Ecto neural progenitor cell (in vitro differentiated cells): ENCODE data around the gene CPNE4.

Experiments
- DNase-seq: peaks from one replicate; pipeline ENCODE4 v3.0.0-alpha.2; 2018; ENCODE audit warnings: low spot score

CPNE4 gene

DNA sequence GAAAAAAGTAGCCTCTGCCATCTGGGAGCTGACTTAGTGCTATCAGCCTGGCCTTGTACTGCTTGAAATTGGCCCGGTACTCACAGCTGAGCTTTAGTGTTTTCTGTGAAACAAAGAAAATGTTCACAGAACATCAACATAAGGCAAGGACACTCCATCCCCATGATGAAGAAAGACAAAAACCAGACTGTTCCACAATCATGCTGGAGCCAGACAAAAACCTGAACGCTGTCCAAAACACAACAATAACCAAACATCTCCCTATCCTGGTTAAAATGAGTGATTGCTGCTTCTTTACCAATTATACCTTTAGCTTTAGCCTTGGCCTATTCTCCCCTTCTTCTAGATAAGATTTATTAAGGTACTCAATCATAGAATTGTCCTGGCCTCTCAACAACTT, 153.9 kb downstream of the CPNE4 start:
- DNase-seq: no peak

GRCh38 chr3:131868203-131868602, 166.6 kb downstream of the CPNE4 start:
- DNase-seq: no peak

DNA sequence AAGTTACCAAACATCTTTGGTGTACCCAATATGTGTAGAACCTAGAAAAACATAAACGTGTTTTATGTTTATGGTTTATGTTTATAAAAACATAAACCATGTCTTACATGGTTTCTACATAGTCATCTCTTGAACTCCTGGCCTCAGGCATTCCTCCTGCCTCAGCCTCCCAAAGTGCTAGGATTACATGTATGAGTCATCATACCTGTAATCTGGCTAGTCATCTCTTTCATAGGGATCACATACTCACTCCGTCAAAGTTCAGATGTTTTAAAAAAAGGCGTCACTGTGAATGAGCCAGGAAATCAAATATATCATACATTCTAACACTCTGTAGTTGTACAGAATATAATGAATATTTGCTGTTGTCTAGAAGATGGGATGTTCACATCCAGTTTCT, 178.6 kb downstream of the CPNE4 start:
- DNase-seq: no peak

GRCh38 chr3:131850223-131850622, 184.6 kb downstream of the CPNE4 start:
- DNase-seq: no peak

- no peak for DNase-seq
Measured at GRCh38 chr3:131849616-131850015, 185.2 kb downstream of the CPNE4 start.

DNA sequence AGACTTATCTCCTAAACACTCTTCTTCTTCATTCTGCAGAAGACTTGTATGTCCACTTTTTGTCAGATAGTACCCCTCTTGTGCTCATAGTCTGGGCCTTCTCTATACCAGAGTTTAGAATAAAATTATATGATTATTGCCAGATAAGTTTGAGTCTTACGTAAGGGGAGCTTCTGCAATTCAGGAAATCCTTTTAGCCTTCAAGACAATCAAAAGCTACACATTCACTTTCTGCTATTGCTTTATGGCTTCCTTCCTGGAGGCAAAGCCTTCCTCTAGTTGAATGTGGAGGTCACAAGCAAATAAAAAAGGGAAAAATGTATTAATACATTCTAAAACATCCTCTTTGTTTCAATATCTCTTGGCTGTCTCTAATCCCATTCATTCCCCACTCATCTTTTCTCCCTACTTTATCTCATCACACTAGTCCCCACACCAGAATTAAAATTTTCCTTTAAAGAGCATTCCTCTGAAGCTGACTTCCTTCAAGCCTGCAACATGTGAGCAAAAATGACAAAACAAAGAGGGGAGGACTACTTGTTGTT, 186.8 kb downstream of the CPNE4 start:
- no peak for DNase-seq

DNA sequence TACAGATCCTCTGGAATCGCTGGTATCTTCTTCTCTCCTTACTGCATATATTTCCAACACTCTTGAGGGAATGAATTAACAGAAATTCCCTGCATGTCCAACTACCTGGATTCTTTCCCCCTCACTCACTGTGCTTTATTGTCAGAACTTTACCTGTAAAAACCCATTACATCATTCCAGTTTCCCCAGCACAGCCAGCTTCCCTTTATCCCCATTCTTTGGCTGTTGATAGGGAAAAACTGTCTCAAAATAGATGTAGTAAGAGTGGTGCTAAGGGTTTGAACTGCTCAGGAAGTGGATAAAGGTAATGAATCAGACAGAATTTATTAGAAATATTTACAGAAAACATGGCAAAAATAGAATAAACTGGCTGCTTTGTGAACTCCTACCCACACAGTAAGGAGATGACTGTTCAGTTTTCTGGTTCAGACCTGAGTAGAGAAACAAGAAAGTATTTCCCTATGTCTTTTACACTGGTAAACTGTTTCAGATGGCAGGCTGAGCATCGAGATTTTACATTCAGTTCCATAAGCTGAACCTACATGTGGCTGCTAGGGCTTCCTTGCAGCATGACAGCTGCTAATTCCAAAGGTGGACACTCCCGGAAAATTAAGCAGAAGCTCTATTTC, 188.4 kb downstream of the CPNE4 start:
- DNase-seq: no peak

- no peak for DNase-seq
Measured at GRCh38 chr3:131843174-131843573, 191.6 kb downstream of the CPNE4 start.

DNA sequence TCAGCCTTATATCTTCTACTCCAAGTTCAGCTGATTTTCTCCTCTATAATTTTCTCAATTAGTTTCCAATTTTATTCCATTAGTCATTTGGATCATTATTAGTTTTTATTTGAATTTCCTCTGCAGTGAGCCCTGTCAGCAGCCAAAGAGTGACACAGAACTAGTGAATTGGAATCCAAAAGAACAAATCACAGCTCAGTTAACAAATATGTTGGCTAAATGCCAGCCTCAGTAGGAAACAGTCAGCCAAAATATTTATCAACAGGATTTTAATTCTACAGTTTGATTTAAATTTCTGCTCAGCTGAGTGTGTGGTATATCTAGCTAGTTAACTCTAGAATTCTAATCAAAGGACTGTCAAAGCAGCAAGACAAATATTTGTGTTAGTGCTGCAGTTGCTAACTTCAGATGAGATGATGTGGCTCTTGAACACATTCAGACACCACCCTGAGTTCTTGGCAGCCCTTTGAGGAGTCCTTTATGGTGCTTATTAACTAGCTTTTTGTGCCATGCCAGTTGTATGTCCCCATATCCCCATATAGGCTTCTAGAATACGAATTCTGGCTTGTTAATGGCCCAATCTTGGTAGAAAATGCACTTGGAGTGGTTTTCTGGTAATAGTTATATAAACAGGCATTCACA, 194.5 kb downstream of the CPNE4 start:
- no peak for DNase-seq

GRCh38 chr3:131835906-131836305, 198.9 kb downstream of the CPNE4 start:
- DNase-seq: no peak

DNA sequence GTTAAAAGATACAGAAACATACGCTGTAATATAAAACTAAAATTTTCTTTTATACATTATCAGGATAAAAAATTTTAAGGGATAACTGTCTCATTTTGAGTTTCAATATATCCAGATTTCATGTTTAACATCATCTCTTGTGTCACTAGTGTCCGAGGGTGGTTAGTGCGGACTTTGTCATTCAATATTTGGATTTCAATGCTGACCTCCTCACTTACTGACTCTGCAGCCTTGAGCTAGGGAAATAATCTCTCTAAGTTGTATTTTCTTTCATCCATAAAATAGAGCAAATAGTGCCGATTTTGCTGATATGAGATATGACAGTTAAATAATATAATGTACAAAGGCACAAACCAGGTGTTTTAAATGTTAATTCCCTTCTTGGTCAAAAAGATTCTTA, 203.2 kb downstream of the CPNE4 start:
- no peak for DNase-seq

DNA sequence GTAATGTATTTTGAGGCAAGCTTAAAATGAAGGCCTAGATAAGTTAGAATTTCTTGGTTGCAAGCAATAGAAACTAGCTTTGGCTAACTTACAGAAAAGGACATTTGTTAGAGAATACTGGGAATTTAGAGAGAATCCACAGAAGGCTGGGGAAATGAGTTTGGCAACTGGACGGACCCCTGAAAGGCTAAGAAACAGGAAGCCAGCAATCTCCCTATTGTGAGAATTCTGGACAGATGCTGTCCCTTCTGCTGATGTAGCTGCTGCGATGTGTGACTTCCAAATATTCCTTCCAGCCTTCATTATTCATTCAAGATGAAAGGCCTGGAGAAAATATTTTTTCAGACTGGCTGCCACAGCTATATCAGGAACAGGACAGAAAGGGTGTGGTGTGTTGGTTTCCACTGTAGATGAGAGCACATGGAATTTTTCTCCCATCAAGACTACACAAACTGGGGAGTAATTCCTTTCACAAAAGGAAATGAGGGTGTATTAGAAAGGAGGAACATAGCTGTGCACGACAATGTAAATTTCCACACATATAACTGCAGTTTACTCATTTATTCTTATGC, 213.5 kb downstream of the CPNE4 start:
- DNase-seq: no peak

DNA sequence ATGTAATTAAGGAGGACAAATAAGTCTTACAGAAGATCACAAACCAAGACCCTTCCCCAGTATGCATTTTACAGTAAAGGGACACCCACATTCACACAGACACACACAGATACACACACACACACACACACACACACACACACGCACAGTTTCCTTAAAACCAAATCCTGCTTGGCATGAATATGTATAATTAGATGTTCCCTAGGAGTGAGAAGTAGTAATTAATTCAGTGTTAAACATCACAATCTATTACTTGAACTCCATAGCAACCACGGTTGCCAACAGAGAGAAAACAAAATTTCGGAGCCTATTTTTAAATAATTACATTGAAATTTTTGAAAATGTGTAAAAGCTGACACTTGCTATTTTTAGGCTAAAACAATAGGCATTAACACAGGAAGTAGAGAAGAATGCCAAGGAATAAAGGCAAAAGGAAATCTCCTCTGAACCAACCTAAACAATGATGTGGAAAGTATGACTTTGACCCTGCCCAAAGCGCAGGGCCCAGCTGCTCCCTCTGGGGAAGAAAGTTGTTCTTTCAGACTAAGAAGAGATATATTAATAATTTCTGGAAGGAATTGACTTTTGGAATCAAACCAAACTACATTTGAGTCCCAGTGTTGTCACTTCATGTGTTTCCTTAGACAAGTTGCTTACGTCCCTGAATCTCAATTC, 215.3 kb downstream of the CPNE4 start:
- DNase-seq: no peak

GRCh38 chr3:131812433-131812832, 222.4 kb downstream of the CPNE4 start:
- no peak for DNase-seq

- no peak for DNase-seq
Measured at GRCh38 chr3:131811481-131811880, 223.3 kb downstream of the CPNE4 start.

DNA sequence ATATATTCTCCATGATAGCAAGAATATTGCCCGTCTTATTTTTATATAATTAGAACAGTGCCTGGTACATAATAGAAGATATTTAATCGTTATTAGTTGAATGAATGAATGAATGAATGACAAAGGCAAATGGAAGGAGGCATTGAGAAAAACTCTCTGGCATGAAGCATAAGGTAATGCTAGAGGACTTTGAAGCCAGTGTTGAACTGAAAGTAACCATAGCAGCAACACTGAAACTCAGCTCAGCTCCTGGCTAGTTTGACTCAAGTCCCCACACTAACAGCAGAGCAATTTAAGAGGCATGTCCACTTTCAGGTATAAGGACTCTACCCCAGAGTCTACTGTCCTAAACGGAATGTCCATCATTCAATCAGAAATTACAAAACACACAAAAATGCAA, 227.0 kb downstream of the CPNE4 start:
- DNase-seq: no peak

DNA sequence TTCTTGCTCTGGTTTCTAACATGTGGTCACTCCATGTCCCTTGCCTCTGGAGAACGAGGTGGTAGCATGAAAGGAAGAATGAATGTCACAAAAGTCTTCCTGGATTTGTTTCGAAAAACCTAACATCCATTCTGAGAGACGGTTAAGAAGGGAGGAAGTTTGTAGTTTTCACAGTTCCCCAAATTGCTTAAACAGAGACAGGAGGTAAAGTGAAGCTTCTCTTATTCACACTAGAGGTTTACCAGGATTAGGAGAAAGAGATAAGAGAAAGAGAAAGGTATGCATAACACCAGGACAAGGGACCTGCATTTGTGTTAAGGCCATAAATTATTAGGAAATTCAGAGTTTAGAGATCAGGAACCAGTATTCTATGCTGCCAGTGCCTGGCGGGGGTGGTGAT, 228.1 kb downstream of the CPNE4 start:
- no peak for DNase-seq

GRCh38 chr3:131804565-131805133, 230.2 kb downstream of the CPNE4 start:
- no peak for DNase-seq

- no peak for DNase-seq
Measured at GRCh38 chr3:131803113-131803512, 231.7 kb downstream of the CPNE4 start.

- DNase-seq: no peak
Measured at GRCh38 chr3:131802029-131802428, 232.8 kb downstream of the CPNE4 start.

DNA sequence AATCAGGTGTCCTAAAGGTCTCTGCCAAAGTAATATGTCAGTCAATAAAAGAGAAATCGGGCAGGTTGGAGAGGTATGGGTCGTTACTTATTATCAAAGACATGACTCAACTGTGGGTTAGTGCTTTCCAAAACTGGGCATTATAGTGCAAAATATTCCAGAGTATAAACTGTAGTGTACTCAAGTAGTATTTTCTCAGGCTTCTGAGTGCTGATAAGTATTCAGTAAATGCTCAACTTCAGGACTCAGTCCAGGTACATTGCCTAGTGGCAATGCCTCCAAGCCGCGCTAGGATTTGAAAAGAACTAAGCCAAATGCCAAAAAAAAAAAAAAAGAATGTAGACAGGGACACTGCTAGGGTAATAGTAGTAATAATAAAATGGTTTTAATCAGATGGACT, 233.2 kb downstream of the CPNE4 start:
- no peak for DNase-seq

- no peak for DNase-seq
Measured at GRCh38 chr3:131797776-131798175, 237.0 kb downstream of the CPNE4 start.
